ENCODE measurements around the gene MAN2A1. TPM values are rescaled to one million over a fixed set of nuclear protein-coding genes. Genes with fewer than 3 reads are reported as not detected.

The MAN2A1 gene
- total RNA-seq, 2 donors from 2014 or later, result 29.6 to 36.2 TPM

- peak; percentile 73 for DNase-seq (ENCODE audit: low spot score)
- intact Hi-C loops (cut with DNase I), result loop anchor here (2.0 to 10.0 kb wide), 3 partner anchors 164 to 942 kb away; no protein-coding TSS in a partner anchor
- H3K9me3 ChIP-seq, result no peaks in the 10 kb centered on the region
- TF ChIP-seq POLR2AphosphoS5 (IDR thresholded peaks at IDR 0.05) (peak; percentile 40), POLR2A (IDR thresholded peaks at IDR 0.05) (no peak), CTCF (IDR thresholded peaks at IDR 0.05) (peak; percentile 33 to 84 (median 74))
- 3% methylated on average over 26 of the region's 26 CpGs for WGBS
- H3K36me3 ChIP-seq, result no peaks in the 10 kb centered on the region
- H3K4me3 ChIP-seq, result peak overlapping the region; percentile 79 to 91
- peak overlapping the region; percentile 97 to 98 for H3K27ac ChIP-seq
- no peaks in the 10 kb centered on the region for H3K4me1 ChIP-seq (replicated peaks)
- H3K27me3 ChIP-seq (replicated peaks; ENCODE audit: insufficient read depth), result no peaks in the 10 kb centered on the region
Measured at GRCh38 chr5:109690975-109691574, 1.3 kb downstream of the MAN2A1 start.

- no peaks in the 10 kb centered on the region for H3K9me3 ChIP-seq
- no peak overlapping the region for H3K27ac ChIP-seq
- H3K4me1 ChIP-seq (replicated peaks), result no peaks in the 10 kb centered on the region
- H3K36me3 ChIP-seq, result no peaks in the 10 kb centered on the region
- no peak for DNase-seq (ENCODE audit: low spot score)
- no peak overlapping the region for H3K4me3 ChIP-seq
- TF ChIP-seq POLR2AphosphoS5 (IDR thresholded peaks at IDR 0.05) (no peak), CTCF (IDR thresholded peaks at IDR 0.05) (no peak), POLR2A (IDR thresholded peaks at IDR 0.05) (no peak)
- no peaks in the 10 kb centered on the region for H3K27me3 ChIP-seq (replicated peaks; ENCODE audit: insufficient read depth)
- intact Hi-C loops (cut with DNase I), result loop anchor here (2.0 to 10.0 kb wide), 3 partner anchors 163 to 943 kb away; no protein-coding TSS in a partner anchor
- WGBS, result 80% methylated on average over 1 of the region's 1 CpG
Measured at GRCh38 chr5:109691996-109692395, 2.3 kb downstream of the MAN2A1 start.

- 93% methylated on average over 4 of the region's 4 CpGs for WGBS
- intact Hi-C loops (cut with DNase I), result loop anchor here (5.0 to 10.0 kb wide), 2 partner anchors 162 to 719 kb away; no protein-coding TSS in a partner anchor
- H3K36me3 ChIP-seq, result no peaks in the 10 kb centered on the region
- no peaks in the 10 kb centered on the region for H3K9me3 ChIP-seq
- no peak overlapping the region for H3K4me3 ChIP-seq
- no peaks in the 10 kb centered on the region for H3K4me1 ChIP-seq (replicated peaks)
- H3K27me3 ChIP-seq (replicated peaks; ENCODE audit: insufficient read depth), result no peaks in the 10 kb centered on the region
- no peak for DNase-seq (ENCODE audit: low spot score)
- H3K27ac ChIP-seq, result no peak overlapping the region
- TF ChIP-seq POLR2AphosphoS5 (IDR thresholded peaks at IDR 0.05), result no peak
- TF ChIP-seq CTCF (IDR thresholded peaks at IDR 0.05), result no peak
- TF ChIP-seq POLR2A (IDR thresholded peaks at IDR 0.05), result no peak
Measured at GRCh38 chr5:109692852-109693251, 3.1 kb downstream of the MAN2A1 start.

GRCh38 chr5:109693535-109694400 lies 4.0 kb downstream of the MAN2A1 start:
- Histone ChIP-seq H3K4me3 (no peak overlapping the region), H3K4me1 (replicated peaks) (no peaks in the 10 kb centered on the region), H3K27ac (no peak overlapping the region), H3K9me3 (no peaks in the 10 kb centered on the region), H3K27me3 (replicated peaks; ENCODE audit: insufficient read depth) (no peaks in the 10 kb centered on the region), H3K36me3 (no peaks in the 10 kb centered on the region)
- WGBS, result 90% methylated on average over 6 of the region's 6 CpGs
- intact Hi-C loops (cut with DNase I), result loop anchor here (5.0 to 10.0 kb wide), 2 partner anchors 161 to 719 kb away; no protein-coding TSS in a partner anchor
- DNase-seq (ENCODE audit: low spot score), result no peak
- TF ChIP-seq CTCF (IDR thresholded peaks at IDR 0.05) (no peak), POLR2AphosphoS5 (IDR thresholded peaks at IDR 0.05) (no peak), POLR2A (IDR thresholded peaks at IDR 0.05) (no peak)
